ES-I3 (cell line): Measurements from ENCODE around the gene MCM10.
"Not testable (repeated sequence)": the region's sequence is repeated elsewhere in the genome, so short reads cannot be mapped to it uniquely, and the experiment has no call there.

Source experiments
- H3K36me3 ChIP-seq: 2 replicates; pipeline ENCODE4 v1.6.1; 2013; ENCODE audit warnings: mild to moderate bottlenecking, low read length, control low read depth, moderate library complexity; ENCODE audit not compliant: insufficient read depth
- H3K4me1 ChIP-seq: 2 replicates; pipeline ENCODE4 v1.6.1; 2013; ENCODE audit warnings: mild to moderate bottlenecking, control low read depth, low read length; ENCODE audit not compliant: insufficient read depth
- H3K9ac ChIP-seq: 2 replicates; pipeline ENCODE4 v1.6.1; 2013; ENCODE audit warnings: low read depth, mild to moderate bottlenecking, low read length, moderate library complexity
- H3K9me3 ChIP-seq: 2 replicates; pipeline ENCODE4 v1.6.1; 2013; ENCODE audit warnings: mild to moderate bottlenecking, low read length, moderate library complexity; ENCODE audit not compliant: control insufficient read depth, insufficient read depth

The MCM10 gene

DNA sequence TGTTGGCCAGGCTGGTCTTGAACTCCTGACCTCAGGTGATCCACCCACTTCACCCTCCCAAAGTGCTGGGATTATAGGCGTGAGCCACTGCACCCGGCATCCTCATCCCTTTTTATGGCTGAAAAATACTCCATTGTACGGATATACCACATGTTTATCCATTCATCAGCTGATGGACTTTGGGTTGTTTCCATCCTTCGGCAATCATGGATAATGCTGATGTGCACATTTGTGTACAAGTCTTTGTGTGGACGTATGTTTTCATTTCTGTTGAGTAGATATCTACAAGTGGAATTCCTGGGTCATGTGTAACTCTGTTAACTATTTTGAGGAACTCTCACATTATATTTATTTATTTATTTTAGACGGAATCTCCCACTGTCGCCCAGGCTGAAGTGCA, 78.6 kb downstream of the MCM10 start:
- no peaks in the 10 kb centered on the region for H3K9me3 ChIP-seq
- H3K9ac ChIP-seq = no peak overlapping the region
- no peaks in the 10 kb centered on the region for H3K36me3 ChIP-seq
- no peaks in the 10 kb centered on the region for H3K4me1 ChIP-seq

DNA sequence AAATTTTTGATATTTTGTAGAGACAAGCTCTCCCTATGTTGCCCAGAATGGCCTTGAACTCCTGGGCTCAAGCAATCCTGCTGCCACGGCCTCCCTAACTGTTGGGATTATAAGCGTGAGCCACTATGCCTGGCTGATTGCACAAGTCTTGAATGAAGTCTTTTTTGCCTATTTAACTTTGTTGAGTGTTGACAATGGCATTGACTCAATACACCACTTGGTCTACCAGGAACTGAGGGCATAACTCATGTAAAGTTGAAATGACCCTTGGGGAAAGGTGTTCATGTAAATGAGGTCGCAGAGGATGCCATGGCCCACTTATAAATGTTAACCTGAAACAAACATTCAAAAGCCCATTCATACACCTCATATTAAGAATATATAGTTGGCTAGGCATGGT, 80.3 kb downstream of the MCM10 start:
- H3K4me1 ChIP-seq = no peaks in the 10 kb centered on the region
- no peaks in the 10 kb centered on the region for H3K9me3 ChIP-seq
- H3K36me3 ChIP-seq = no peaks in the 10 kb centered on the region
- H3K9ac ChIP-seq = no peak overlapping the region

DNA sequence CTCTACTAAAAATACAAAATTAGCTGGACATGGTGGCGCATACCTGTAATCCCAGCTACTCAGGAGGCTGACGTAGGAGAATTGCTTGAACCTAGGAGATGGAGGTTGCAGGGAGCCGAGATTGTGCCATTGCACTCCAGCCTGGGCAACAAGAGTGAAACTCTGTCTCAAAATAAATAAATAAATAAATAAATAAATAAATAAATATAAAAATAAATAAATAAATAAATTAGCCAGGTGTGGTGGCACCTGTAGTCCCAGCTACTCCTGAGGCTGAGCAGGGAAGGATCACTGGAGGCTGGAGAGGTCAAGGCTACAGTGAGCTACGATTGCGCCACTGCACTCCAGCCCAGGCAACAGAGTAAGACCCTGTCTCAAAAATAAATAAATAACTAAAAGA, 80.9 kb downstream of the MCM10 start:
- not testable (repeated sequence) for H3K9ac ChIP-seq, H3K9me3 ChIP-seq, H3K36me3 ChIP-seq, H3K4me1 ChIP-seq

DNA sequence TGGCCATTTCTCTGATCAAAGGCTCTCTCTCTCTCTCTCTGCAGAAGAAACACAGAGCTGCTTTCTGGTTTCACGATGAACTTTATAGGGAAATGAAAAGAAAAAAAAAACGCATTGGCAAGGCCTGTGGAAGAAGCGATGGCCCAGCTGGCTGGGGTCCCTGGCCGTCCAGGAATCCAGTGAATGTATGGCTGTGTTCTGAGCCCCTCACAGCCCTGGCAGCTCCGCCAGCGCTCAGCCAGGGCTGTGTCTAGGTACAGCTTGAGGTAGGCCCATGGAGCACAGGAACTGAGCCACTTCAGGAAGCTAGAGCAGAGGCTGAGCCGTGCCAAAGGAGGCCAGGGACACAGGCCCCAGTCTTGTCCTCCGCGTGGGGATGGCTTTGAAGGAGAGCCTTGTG, 85.9 kb downstream of the MCM10 start:
- Histone ChIP-seq H3K36me3 (no peaks in the 10 kb centered on the region), H3K4me1 (no peaks in the 10 kb centered on the region), H3K9me3 (no peaks in the 10 kb centered on the region), H3K9ac (no peak overlapping the region)

DNA sequence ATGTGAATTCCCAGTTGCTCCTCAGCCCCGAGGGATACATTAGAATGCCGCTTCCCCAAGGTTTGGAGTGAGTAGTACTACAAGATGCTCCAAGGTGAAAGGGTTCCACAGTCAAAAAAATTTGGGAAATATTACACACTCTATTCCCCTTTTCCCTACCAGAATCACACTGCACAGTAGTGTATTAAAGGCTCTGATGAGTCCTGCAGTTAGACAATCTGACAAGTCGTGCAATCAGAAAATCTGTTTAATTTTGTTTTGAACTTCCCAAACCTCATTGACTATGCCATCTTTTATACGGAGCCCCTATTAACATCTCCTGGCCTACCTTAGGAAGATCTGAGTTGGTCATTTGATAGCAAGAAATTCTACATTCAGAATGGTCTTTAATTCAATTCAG, 86.4 kb downstream of the MCM10 start:
- H3K9me3 ChIP-seq = no peaks in the 10 kb centered on the region
- no peaks in the 10 kb centered on the region for H3K36me3 ChIP-seq
- no peak overlapping the region for H3K9ac ChIP-seq

DNA sequence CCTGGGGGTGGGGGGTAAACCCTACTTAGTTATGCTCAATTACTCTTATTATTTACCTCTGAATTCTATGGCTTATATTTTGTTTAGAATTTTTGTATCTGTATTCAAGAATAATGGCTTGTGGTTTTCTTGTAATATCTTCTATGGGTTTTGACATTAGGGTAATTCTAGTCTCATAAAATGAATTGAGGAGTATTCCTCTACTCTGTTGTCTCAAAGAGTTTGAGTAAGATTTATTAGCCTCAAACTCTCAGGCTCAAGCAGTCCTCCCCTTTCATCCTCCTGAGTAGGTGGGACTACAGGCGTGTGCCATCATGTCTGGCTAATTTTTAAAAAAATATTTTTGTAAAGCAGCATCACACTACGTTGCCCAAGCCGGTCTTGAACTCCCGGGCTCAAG, 92.4 kb downstream of the MCM10 start:
- H3K9me3 ChIP-seq = no peaks in the 10 kb centered on the region
- H3K4me1 ChIP-seq = no peaks in the 10 kb centered on the region
- no peaks in the 10 kb centered on the region for H3K36me3 ChIP-seq
- no peak overlapping the region for H3K9ac ChIP-seq

More for the DNA sequence above, 86.4 kb downstream of the MCM10 start:
- H3K4me1 ChIP-seq = no peaks in the 10 kb centered on the region

DNA sequence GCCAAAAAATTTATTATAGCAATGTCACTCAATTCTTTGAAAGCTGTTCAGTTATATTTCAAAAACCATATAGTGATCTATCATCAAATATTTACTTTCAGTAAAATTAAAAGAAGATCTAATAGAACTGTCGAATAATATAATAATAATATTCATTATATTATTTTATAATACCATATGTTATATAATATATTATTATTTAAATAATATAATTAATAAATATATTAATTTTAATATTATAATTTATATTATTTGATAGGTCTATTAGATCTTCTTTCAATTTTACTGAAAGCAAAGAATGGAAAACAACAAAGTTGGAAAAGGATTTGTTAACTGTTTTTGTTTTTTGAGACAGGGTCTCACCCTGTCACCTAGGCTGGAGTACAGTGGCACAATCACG, 95.3 kb downstream of the MCM10 start:
- H3K9me3 ChIP-seq = no peaks in the 10 kb centered on the region
- H3K4me1 ChIP-seq = no peaks in the 10 kb centered on the region
- no peaks in the 10 kb centered on the region for H3K36me3 ChIP-seq
- H3K9ac ChIP-seq = no peak overlapping the region

DNA sequence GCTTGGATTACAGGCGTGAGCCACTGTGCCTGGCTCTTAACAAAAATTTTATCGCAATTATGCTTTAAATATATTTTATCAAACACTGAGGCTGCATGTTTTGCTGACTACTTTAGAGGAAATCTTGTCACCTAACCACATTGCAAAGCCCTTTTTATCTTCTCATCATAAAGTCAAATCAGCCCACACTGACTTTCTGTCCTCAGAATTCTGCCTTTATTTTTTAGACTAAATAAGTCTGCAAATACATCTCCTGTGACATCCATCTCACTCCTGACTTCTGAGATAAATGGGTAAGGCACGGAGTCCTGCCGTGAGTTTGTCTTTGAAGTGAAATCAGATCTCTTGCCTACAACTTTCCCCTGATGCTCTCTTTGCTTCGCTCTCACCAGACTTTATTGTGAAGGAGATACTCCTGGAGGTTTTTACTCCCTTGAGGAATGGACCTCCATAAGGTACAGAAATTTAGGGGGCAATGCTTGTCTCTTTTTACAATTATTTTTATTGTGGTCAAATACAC, 96.3 kb downstream of the MCM10 start:
- H3K36me3 ChIP-seq = no peaks in the 10 kb centered on the region
- no peak overlapping the region for H3K9ac ChIP-seq
- H3K9me3 ChIP-seq = no peaks in the 10 kb centered on the region
- no peaks in the 10 kb centered on the region for H3K4me1 ChIP-seq
